ENCODE results near the gene BIRC7.

The BIRC7 gene

DNA sequence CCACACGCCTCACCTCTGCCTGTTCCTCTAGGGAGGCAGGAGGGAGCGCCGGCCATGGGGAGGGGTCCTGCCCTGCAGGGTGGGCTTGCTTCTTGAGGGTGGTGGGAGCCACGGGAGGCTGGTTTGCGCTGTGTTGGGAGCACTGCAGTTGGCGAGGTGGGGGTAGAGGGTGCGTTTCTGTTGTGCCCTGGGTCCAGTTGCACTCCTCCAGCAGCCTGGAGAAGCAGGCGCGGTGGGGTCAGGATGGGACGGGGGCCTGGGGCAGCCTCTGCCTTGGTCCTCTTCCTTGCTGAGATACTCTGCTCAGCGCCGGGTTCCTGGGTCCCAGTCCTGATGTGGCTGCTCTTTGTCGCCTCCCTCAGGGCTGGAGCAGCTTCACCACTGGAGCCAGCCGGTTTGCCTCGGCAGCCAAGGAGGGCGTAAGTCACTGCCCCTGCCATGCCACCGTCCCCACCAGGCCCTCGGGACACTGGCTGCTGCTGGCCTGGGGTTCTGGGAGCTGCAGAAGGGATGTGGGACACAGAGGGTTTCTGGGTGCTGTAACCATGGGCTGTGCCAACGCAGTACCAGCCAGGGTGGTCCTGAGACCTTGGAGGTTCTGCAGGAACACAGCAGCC, 45.3 kb downstream of the BIRC7 start:
- no peak for DNase-seq (ENCODE audit: low spot score)

GRCh38 chr20:63281742-63282665, 46.3 kb downstream of the BIRC7 start:
- no peak for DNase-seq (ENCODE audit: low spot score)

GRCh38 chr20:63282946-63283345, 47.2 kb downstream of the BIRC7 start:
- DNase-seq (ENCODE audit: low spot score), result no peak

GRCh38 chr20:63283397-63284082, 47.8 kb downstream of the BIRC7 start:
- no peak for DNase-seq (ENCODE audit: low spot score)

GRCh38 chr20:63284083-63284440, 48.4 kb downstream of the BIRC7 start:
- no peak for DNase-seq (ENCODE audit: low spot score)

DNA sequence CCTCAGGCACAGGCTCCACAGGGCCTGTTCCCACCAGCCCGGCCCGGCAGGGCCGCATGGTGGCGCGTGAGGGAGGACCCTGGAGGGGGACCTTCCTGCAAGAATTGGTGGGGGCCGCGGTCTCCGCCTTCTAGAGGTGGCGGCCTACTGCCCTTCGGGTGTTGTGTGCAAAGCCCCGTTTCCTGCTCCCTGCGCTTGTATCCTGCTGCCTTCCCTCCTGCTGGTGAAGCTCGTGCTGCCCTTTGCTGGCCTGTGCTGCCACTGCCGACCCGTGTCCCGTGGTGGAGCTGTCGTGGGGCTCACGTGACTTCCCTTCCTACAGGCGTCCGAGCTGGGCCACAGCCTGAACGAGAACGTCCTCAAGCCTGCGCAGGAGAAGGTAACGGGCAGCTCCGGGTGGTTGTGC, 48.8 kb downstream of the BIRC7 start:
- no peak for DNase-seq (ENCODE audit: low spot score)

- DNase-seq (ENCODE audit: low spot score), result no peak
Observed at GRCh38 chr20:63284981-63285524, 49.3 kb downstream of the BIRC7 start.

GRCh38 chr20:63285636-63286615, 50.2 kb downstream of the BIRC7 start:
- no peak for DNase-seq (ENCODE audit: low spot score)

DNA sequence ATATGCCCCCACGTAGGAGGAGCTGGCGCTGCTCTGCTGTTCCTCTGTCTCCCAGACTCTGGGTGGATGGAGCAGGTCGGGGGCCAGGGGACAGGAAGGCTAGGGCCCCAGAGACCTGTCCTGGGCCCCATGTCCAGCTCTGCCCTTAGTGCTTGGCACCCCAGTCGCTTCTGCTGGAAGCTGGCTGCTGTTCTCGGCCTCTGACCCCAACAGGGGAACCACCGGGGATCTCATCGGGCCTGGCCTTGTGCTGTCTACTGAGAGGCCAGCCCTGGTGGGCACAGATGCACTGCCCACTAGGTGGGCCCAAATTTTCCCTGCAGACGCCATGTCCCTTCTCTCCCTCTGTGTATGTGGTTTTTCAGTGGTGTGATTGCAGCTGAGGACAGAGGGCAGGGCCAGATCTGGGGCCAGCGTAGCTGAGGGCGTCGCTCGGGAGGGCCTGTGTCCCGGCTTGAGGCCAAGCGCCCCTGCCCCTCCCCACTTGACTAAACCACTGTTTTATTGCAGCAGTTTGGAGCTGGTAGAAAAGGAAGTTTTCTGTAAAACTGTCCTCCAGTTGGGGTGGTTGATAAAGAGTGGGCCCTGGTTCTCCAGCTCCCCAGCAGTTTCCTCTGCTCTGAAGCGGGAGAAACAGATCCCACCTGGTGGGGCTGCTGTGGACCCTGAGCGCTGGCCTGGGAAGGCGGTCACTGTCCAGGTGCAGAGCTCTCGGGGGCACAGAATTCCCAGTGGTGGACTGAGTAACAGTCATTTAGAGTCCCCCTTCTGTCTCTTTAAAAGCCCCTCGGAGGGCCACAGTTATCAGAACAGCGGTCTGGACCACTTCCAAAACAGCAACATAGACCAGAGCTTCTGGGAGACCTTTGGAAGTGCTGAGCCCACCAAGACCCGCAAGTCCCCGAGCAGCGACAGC, 51.3 kb downstream of the BIRC7 start:
- no peak for DNase-seq (ENCODE audit: low spot score)

DNA sequence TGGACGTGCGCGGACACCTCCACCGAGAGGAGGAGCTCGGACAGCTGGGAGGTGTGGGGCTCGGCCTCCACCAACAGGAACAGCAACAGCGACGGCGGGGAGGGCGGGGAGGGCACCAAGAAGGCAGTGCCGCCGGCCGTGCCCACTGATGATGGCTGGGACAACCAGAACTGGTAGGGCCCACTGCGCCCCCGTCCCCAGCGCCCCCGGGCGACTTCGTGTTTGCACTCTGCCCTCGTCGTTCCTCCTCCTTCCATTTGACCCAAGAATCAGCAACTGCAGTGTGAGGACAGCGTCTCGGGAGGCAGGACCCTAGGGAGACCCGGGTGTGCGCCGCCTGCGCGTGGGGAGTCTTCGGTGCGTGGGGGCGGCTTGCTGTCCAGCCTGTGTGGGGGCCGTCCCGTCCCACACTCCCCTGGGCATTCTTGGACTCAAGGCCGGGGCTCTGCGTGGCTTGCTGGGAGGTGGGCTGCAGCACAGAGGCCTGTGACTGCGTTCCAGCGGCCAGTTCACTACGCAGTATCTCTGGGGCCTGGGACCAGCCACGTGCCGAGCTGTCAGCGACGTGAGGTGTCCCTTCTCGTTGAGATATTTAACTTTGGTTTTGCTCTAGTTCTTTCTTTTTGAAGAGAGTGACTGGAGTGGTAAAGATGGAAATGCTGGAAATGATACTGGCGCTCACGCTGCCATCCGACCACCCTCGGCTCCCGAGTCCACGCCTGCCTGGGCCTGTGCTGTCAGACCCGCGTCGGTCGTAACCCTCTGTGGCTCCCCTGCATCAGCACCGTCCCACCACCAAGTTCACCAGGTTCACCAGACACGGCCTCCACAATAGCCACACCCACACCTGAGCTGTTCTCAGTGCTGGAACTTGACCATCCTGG, 52.2 kb downstream of the BIRC7 start:
- DNase-seq (ENCODE audit: low spot score), result no peak

DNA sequence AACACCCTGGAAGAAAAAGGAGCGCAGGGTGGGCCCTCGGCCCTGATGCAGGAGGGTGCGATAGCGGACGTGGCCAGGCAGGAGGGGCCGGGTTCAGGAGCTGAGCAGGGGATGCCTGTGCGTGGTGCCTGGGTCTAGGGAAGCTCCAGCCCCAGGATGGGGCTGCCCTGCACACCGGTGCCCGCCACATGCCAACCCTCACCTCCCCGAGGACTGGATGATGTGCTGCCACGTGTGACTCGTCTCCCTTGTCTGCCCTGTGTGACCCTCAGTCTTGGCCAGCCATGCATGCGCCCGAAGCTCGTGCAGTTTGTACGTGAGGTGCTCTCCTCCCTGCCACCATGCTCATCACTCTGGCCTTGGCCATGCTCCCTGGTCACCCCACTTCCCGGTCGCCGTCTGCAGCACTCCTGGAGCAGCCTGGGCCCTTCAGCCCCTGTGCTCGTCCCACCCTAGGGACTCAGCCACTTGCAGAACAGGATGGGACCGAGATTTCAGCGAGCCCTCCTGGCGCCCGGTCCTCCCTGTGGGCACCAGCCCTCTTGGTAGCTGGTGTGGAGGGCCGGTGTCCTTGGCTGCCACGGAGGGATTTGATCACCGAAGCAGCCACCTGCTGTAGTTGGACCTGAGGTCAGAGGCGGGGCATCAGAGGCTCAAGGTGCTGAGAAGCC, 53.0 kb downstream of the BIRC7 start:
- DNase-seq (ENCODE audit: low spot score), result no peak

GRCh38 chr20:63289311-63290135, 53.8 kb downstream of the BIRC7 start:
- no peak for DNase-seq (ENCODE audit: low spot score)

Small RNA genes within 50 kb of the gene (small RNA-seq; reads per million reads assigned to genes)
- gene MIR3196, result 0 to 0.03 reads per million in 2 experiments
- 0.31 to 1.0 reads per million in 2 experiments for gene MIR4326

Measured in SK-N-DZ (cell line).